HepG2 (cell line): ENCODE results near the gene PFAS. TPM values are rescaled to one million over a fixed set of nuclear protein-coding genes. Genes with fewer than 3 reads are reported as not detected.

ENCODE experiments used
- ATAC-seq: fragments of 200-7000 bp; cut with Tn5 transposase; 3 replicates; pipeline ENCODE4 v1.9.1; 2020; ENCODE audit warnings: mild to moderate bottlenecking, moderate library complexity
- BruUV-seq: library from RNA; stranded (reverse); fragments of 400-500 nt; replicated peaks from 2 replicates; lab custom pipeline; 2021; lab: Mats Ljungman, UMichigan
- CTCF ChIA-PET: fragments of 300-600 bp; formaldehyde crosslinking; extraction: SDS; loops from one replicate; lab custom pipeline; 2021; ENCODE audit warnings: low total read pairs, inconsistent platforms, low intra/inter-chr PET ratio; lab: Yijun Ruan, JAX
- POLR2A ChIA-PET: fragments of 350-600 bp; sonication (Branson Sonifier 250); formaldehyde crosslinking; loops from one replicate; lab custom pipeline; 2020; ENCODE audit warnings: antibody characterized with exemption, inconsistent platforms; lab: Yijun Ruan, JAX
- DNase-seq: peaks from one replicate; pipeline ENCODE4 v3.0.0-alpha.2; 2015; ENCODE audit warnings: low spot score
- FAIRE-seq: peaks from 3 replicates; lab custom pipeline; 2011; peaks lifted over from hg19 to GRCh38; lab: Jason Lieb, UNC
- H2AFZ ChIP-seq: one replicate; pipeline ENCODE4 v1.6.1; 2011; ENCODE audit warnings: low read length, inconsistent platforms
- H3K27ac ChIP-seq: fragments of 300-600 bp; 3 replicates; pipeline ENCODE4 v1.8.0; 2011; ENCODE audit warnings: mixed run types, mild to moderate bottlenecking, mixed read lengths, low read length, inconsistent platforms; ENCODE audit not compliant: insufficient read depth; ENCODE audit errors: extremely low read length
- H3K27me3 ChIP-seq, 2 experiments: fragments of 200-600 bp in 1 of 2; 2 replicates in 1 of 2; 3 replicates in 1 of 2; pipeline versions ENCODE4 v1.6.0 to v1.8.0; 2011; ENCODE audit warnings: low read length in 2 of 2, mild to moderate bottlenecking in 2 of 2, moderate library complexity in 2 of 2, inconsistent platforms in 1 of 2; ENCODE audit not compliant: insufficient read depth in 2 of 2, control insufficient read depth in 1 of 2
- H3K36me3 ChIP-seq, 2 experiments: fragments of 200-600 bp in 1 of 2; replicated peaks in 1 of 2; 2 replicates in 1 of 2; 3 replicates in 1 of 2; pipeline versions ENCODE4 v1.5.1 to v1.8.0; 2011; ENCODE audit warnings: low read length in 2 of 2, inconsistent platforms in 1 of 2; ENCODE audit not compliant: insufficient read depth in 2 of 2, control insufficient read depth in 1 of 2
- H3K4me1 ChIP-seq: 2 replicates; pipeline ENCODE4 v1.5.1; 2012; ENCODE audit warnings: low read length, inconsistent platforms; ENCODE audit not compliant: insufficient read depth
- H3K4me2 ChIP-seq: 2 replicates; pipeline ENCODE4 v1.6.0; 2011; ENCODE audit warnings: low read depth, low read length, inconsistent platforms
- H3K4me3 ChIP-seq, 3 experiments: fragments of 200-600 bp in 1 of 3; sonication (generic), shearing (Covaris generic) in 1 of 3; replicated peaks in 1 of 3; 2 replicates each; pipeline ENCODE4 v1.5.1; 2011 to 2016; ENCODE audit warnings: low read length in 3 of 3, inconsistent platforms in 2 of 3, low read depth in 2 of 3, mild to moderate bottlenecking in 2 of 3, control low read depth in 1 of 3, mixed read lengths in 1 of 3; ENCODE audit not compliant: insufficient read depth in 1 of 3
- H3K79me2 ChIP-seq: one replicate; pipeline ENCODE4 v1.6.1; 2011; ENCODE audit warnings: low read length, inconsistent platforms; ENCODE audit not compliant: insufficient read depth
- H3K9ac ChIP-seq: 2 replicates; pipeline ENCODE4 v1.6.0; 2011; ENCODE audit warnings: mild to moderate bottlenecking, low read depth, low read length, inconsistent platforms; ENCODE audit not compliant: insufficient read depth
- H3K9me3 ChIP-seq: 2 replicates; pipeline ENCODE4 v1.5.1; 2012; ENCODE audit warnings: mild to moderate bottlenecking, low read length
- H4K20me1 ChIP-seq: 2 replicates; pipeline ENCODE4 v1.6.0; 2011; ENCODE audit warnings: inconsistent platforms, mild to moderate bottlenecking, low read length, moderate library complexity; ENCODE audit not compliant: insufficient read depth
- ARNT ChIP-seq: fragments of 450-650 bp; IDR thresholded peaks from 2 replicates; pipeline ENCODE4 v1.6.1; 2017
- BRD4 ChIP-seq: sonication (generic); formaldehyde crosslinking; IDR thresholded peaks from 2 replicates; pipeline ENCODE4 v1.4.0; 2020; ENCODE audit warnings: missing genetic modification reagents
- MTF2 ChIP-seq: sonication (generic); formaldehyde crosslinking; IDR thresholded peaks from 2 replicates; pipeline ENCODE4 v1.5.0; 2020; ENCODE audit warnings: missing genetic modification reagents, borderline replicate concordance
- RBFOX2 ChIP-seq: fragments of 200-400 bp; formaldehyde crosslinking; IDR thresholded peaks from 2 replicates; pipeline ENCODE4 v1.6.1; 2017; ENCODE audit warnings: low read depth, mild to moderate bottlenecking, low read length
- ZNF720 ChIP-seq: sonication (generic); formaldehyde crosslinking; IDR thresholded peaks from 2 replicates; pipeline ENCODE4 v1.4.0; 2020; ENCODE audit warnings: missing genetic modification reagents
- ZNF768 ChIP-seq: sonication (generic); formaldehyde crosslinking; IDR thresholded peaks from 2 replicates; pipeline ENCODE4 v1.4.0; 2020; ENCODE audit warnings: missing genetic modification reagents
- ZNF775 ChIP-seq: sonication (generic); formaldehyde crosslinking; IDR thresholded peaks from 2 replicates; pipeline ENCODE4 v1.4.0; 2020; ENCODE audit warnings: missing genetic modification reagents, mild to moderate bottlenecking, moderate library complexity, borderline replicate concordance
- WGBS: methylation state at CpG from one replicate; pipeline ENCODE4 v1.1.6; 2017; ENCODE audit warnings: low lambda C conversion rate; 5-methylcytosine and 5-hydroxymethylcytosine counted together
- in situ Hi-C: cut with HindIII; loops from 2 replicates; pipeline ENCODE4 v1.10.0; 2017; ENCODE audit warnings: low pct_unique_long_range_greater_than_20kb; ENCODE audit not compliant: extremely low pct_ligation_motif_present
- intact Hi-C: fragments of 100-400 bp; cut with micrococcal nuclease; formaldehyde crosslinking; loops from one replicate; pipeline ENCODE4 v1.10.0; 2022; ENCODE audit not compliant: unreplicated experiment
- polyA plus RNA-seq, 8 experiments: library from polyadenylated mRNA; depleted of rRNA in 3 of 8; stranded (reverse) in 7 of 8; unstranded in 1 of 8; fragments of >200 nt; fragmentation: Illumina TruSeq in 4 of 8; extraction: Trizol in 4 of 8; gene quantifications; 2 replicates each; pipeline versions ENCODE4 v1.2.1 to v1.2.3, GENCODE V29; 2011 to 2016; ENCODE audit warnings: low read depth in 4 of 8, missing spikeins in 1 of 8, mixed read lengths in 1 of 8; ENCODE audit not compliant: insufficient read depth in 1 of 8
- total RNA-seq, 5 experiments: library from RNA; depleted of rRNA; stranded (reverse); fragments of >200 nt; fragmentation: Illumina TruSeq; extraction: Trizol; gene quantifications; 2 replicates each; pipeline ENCODE4 v1.2.3, GENCODE V29; 2016; ENCODE audit warnings: low read depth in 1 of 5

The PFAS gene
- total and polyA plus RNA-seq, 2 of the 13 experiments (the other 11 are each of a cell fraction or from before 2014, with no cell fraction given) = 49.4 to 58.2 TPM

DNA sequence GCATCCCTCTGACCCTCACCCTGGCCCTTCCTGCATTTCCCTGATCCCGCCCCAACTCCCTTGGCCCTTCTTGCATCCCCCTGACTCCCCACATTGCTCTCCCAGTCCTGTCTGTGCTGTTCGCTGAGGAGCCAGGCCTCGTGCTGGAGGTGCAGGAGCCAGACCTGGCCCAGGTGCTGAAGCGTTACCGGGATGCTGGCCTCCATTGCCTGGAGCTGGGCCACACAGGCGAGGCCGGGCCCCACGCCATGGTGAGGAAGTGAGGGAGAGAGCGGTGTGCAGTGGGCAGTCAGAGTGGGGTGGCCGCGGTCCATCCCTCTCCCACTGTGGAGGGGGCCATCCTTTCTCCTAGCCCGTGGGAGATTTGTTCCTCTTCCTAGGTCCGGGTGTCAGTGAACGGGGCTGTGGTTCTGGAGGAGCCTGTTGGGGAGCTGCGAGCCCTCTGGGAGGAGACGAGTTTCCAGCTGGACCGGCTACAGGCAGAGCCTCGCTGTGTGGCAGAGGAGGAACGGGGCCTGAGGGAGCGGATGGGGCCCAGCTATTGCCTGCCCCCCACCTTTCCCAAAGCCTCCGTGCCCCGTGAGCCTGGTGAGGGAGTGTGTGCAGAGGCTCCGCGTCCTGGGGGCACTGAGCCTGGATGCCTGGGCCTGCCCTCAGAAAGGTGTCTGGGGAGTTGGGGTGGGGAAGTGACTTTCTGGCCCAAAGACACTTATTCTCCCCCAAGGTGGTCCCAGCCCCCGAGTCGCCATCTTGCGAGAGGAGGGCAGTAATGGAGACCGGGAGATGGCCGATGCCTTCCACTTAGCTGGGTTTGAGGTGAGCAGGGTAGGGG lies 17.8 kb downstream of the PFAS start:
- DNase-seq (no peak), ATAC-seq (no peak; the same call in 2 of the 3 replicates)
- Histone ChIP-seq H3K4me2 (no peak overlapping the region), H3K36me3 (peaks cover 41 to 66% of the 10 kb centered on the region in 2 experiments), H2AFZ (no peak overlapping the region), H3K9me3 (no peaks in the 10 kb centered on the region), H4K20me1 (no peaks in the 10 kb centered on the region)
- 99% methylated on average over 16 of the region's 29 CpGs for WGBS
- intact Hi-C loops = no loop called here
- TF ChIP-seq RBFOX2 (0 out of 2 replicates have a peak, but pooled peaks have one; percentile 20), BRD4 (CRISPR knock-in tag) (no peak), ZNF775 (no peak)
- TF ChIP-seq, all 625 proteins: peak for 1
- H3K79me2 ChIP-seq = no peaks in the 10 kb centered on the region
- no TSS peak for BruUV-seq
- H3K27me3 ChIP-seq = no peaks in the 10 kb centered on the region
- H3K4me1 ChIP-seq = no peaks in the 10 kb centered on the region
- in situ Hi-C loops = no loop called here
- POLR2A ChIA-PET = interaction anchor here (0.9 kb wide), 1 partner anchor 9 kb away, joined by 3 read pairs; no protein-coding TSS in a partner anchor
- no peak overlapping the region for H3K4me3 ChIP-seq
- no peak for FAIRE-seq
- CTCF ChIA-PET = no interaction called here
- no peak overlapping the region for H3K27ac ChIP-seq
- no peak overlapping the region for H3K9ac ChIP-seq

DNA sequence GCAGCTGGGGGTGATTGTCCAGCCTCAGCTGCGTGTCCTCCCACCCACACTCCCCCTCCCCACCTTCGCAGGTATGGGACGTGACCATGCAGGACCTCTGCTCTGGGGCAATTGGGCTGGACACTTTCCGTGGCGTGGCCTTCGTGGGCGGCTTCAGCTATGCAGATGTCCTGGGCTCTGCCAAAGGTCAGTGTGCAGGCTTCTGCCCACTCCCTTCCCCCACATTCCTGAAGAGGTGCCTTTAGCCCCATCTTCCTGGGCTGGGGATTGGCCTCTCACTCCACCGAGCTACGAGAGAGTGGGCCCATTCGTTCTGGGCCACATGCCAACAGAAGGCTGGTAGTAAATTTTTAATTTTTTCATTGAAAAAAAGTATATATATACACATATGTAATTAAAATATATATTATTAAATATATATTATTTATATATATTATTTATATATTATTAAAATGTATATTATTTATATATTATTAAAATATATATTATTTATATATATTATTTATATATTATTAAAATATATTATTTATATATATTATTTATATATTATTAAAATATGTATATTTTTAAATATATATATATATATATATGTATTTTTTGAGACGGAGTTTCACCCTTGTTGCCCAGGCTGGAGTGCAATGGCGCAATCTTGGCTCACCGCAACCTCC lies 18.5 kb downstream of the PFAS start:
- WGBS = 97% methylated on average over 10 of the region's 13 CpGs
- Histone ChIP-seq H3K27me3 (no peaks in the 10 kb centered on the region), H4K20me1 (no peaks in the 10 kb centered on the region), H3K9me3 (no peaks in the 10 kb centered on the region), H3K27ac (no peak overlapping the region), H3K4me3 (no peak overlapping the region), H3K4me2 (no peak overlapping the region), H2AFZ (no peak overlapping the region), H3K36me3 (peaks cover 39 to 60% of the 10 kb centered on the region in 2 experiments), H3K9ac (no peak overlapping the region), H3K79me2 (no peaks in the 10 kb centered on the region), H3K4me1 (peaks cover 4% of the 10 kb centered on the region)
- ATAC-seq (no peak), DNase-seq (no peak), FAIRE-seq (no peak)
- POLR2A ChIA-PET = interaction anchor here (0.9 kb wide), 1 partner anchor 9 kb away, joined by 3 read pairs; no protein-coding TSS in a partner anchor
- BruUV-seq = no TSS peak
- in situ Hi-C loops = no loop called here
- CTCF ChIA-PET = no interaction called here
- intact Hi-C loops = no loop called here
- TF ChIP-seq ZNF768 (CRISPR knock-in tag) = 0 out of 2 replicates have a peak, but pooled peaks have one; percentile 18
- no peak for TF ChIP-seq ARNT
- TF ChIP-seq MTF2 = no peak
- no peak for TF ChIP-seq ZNF720
